ENCODE measurements around the gene LAMC3. TPM values are rescaled to one million over a fixed set of nuclear protein-coding genes. Genes with fewer than 3 reads are reported as not detected.

Gene LAMC3
- total RNA-seq, 1 donor from 2014 or later, result not detected

- Histone ChIP-seq H3K4me3 (no peak overlapping the region), H4K20me1 (ENCODE audit: low read depth) (no peaks in the 10 kb centered on the region), H3K36me3 (no peaks in the 10 kb centered on the region), H3K27ac (no peak overlapping the region), H3K9ac (no peak overlapping the region), H3K9me3 (ENCODE audit: low read depth) (no peaks in the 10 kb centered on the region), H3F3A (ENCODE audit: low read depth) (no peaks in the 10 kb centered on the region), H2AFZ (replicated peaks) (no peak overlapping the region), H3K79me2 (ENCODE audit: low read depth) (peaks cover 16% of the 10 kb centered on the region), H3K4me2 (no peak overlapping the region), H3K27me3 (no peaks in the 10 kb centered on the region), H3K4me1 (peaks cover 2% of the 10 kb centered on the region)
- Mint-ChIP-seq H3K36me3 (peaks cover 7% of the 10 kb centered on the region), H3K9me3 (no peaks in the 10 kb centered on the region), H3K27me3 (ENCODE audit: insufficient read depth, low read depth) (peaks cover 4% of the 10 kb centered on the region), H3K4me1 (peaks cover 3% of the 10 kb centered on the region), H3K27ac (no peak overlapping the region), H3K4me3 (no peak overlapping the region)
- TF ChIP-seq CTCF (IDR thresholded peaks at IDR 0.05) (no peak), EZH2 (IDR thresholded peaks at IDR 0.05) (no peak), EZH2phosphoT487 (IDR thresholded peaks at IDR 0.05) (no peak)
- DNase-seq (ENCODE audit: low spot score), result no peak
Measured at GRCh38 chr9:131104016-131104740, 95.2 kb downstream of the LAMC3 start.

DNA sequence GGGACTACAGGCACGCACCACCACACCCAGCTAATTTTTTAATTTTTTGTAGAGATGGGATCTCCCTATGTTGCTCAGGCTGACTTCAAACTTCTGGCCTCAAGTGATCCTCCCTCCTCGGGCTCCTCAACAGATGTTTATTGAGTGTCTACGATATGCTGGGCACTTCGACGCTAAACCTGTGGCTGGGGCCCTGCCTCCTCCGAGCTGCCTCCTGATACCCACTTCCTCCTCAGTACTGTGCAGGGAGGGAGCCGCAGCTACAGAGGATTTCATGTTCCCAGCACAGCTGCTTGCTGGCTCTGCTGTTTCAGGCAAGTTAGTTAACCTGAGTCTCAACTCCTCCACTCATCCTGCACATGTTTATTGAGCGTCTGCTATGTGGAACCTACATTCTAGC is 97.0 kb downstream of the LAMC3 start:
- Histone ChIP-seq H3K27ac (no peak overlapping the region), H3K79me2 (ENCODE audit: low read depth) (peaks cover 4% of the 10 kb centered on the region), H3K4me3 (no peak overlapping the region), H4K20me1 (ENCODE audit: low read depth) (no peaks in the 10 kb centered on the region), H2AFZ (replicated peaks) (no peak overlapping the region), H3K36me3 (no peaks in the 10 kb centered on the region), H3K4me1 (no peaks in the 10 kb centered on the region), H3K9ac (no peak overlapping the region), H3K4me2 (no peak overlapping the region), H3K27me3 (no peaks in the 10 kb centered on the region), H3K9me3 (ENCODE audit: low read depth) (no peaks in the 10 kb centered on the region), H3F3A (ENCODE audit: low read depth) (peaks cover 16% of the 10 kb centered on the region)
- peaks cover 8% of the 10 kb centered on the region for H3K36me3 Mint-ChIP-seq
- TF ChIP-seq EZH2 (IDR thresholded peaks at IDR 0.05) (no peak), CTCF (IDR thresholded peaks at IDR 0.05) (no peak), EZH2phosphoT487 (IDR thresholded peaks at IDR 0.05) (no peak)
- H3K9me3 Mint-ChIP-seq, result no peaks in the 10 kb centered on the region
- no peak for DNase-seq (ENCODE audit: low spot score)
- H3K4me3 Mint-ChIP-seq, result no peak overlapping the region
- H3K27ac Mint-ChIP-seq, result no peak overlapping the region
- peaks cover 4% of the 10 kb centered on the region for H3K27me3 Mint-ChIP-seq (ENCODE audit: insufficient read depth, low read depth)
- H3K4me1 Mint-ChIP-seq, result peaks cover 8% of the 10 kb centered on the region

GRCh38 chr9:131107760-131108159 is 98.8 kb downstream of the LAMC3 start:
- no peak for DNase-seq (ENCODE audit: low spot score)
- no peak overlapping the region for H2AFZ ChIP-seq (replicated peaks)

More at GRCh38 chr9:131107760-131108159, 98.8 kb downstream of the LAMC3 start:
- no peak overlapping the region for H3K27ac Mint-ChIP-seq
- Histone ChIP-seq H3K9ac (no peak overlapping the region), H3K36me3 (no peaks in the 10 kb centered on the region), H3K4me2 (no peak overlapping the region), H3K9me3 (ENCODE audit: low read depth) (no peaks in the 10 kb centered on the region), H3K27me3 (no peaks in the 10 kb centered on the region), H4K20me1 (ENCODE audit: low read depth) (no peaks in the 10 kb centered on the region), H3K79me2 (ENCODE audit: low read depth) (no peaks in the 10 kb centered on the region), H3K4me3 (no peak overlapping the region), H3K4me1 (peaks cover 18% of the 10 kb centered on the region), H3F3A (ENCODE audit: low read depth) (peaks cover 32% of the 10 kb centered on the region), H3K27ac (no peak overlapping the region)
- H3K27me3 Mint-ChIP-seq (ENCODE audit: insufficient read depth, low read depth), result peaks cover 5% of the 10 kb centered on the region
- H3K9me3 Mint-ChIP-seq, result no peaks in the 10 kb centered on the region
- peaks cover 10% of the 10 kb centered on the region for H3K36me3 Mint-ChIP-seq
- H3K4me1 Mint-ChIP-seq, result peaks cover 23% of the 10 kb centered on the region
- TF ChIP-seq EZH2 (IDR thresholded peaks at IDR 0.05) (no peak), EZH2phosphoT487 (IDR thresholded peaks at IDR 0.05) (no peak), CTCF (IDR thresholded peaks at IDR 0.05) (no peak)
- no peak overlapping the region for H3K4me3 Mint-ChIP-seq

All from neural progenitor cell (in vitro differentiated cells).